H1 (cell line): Measurements from ENCODE around the gene SEMA5B. TPM values are rescaled to one million over a fixed set of nuclear protein-coding genes. Genes with fewer than 3 reads are reported as not detected.

Experiments
- CTCF ChIA-PET: fragments of 300-600 bp; sonication (Branson Sonifier 250); formaldehyde crosslinking; loops from one replicate; lab custom pipeline; 2021; ENCODE audit not compliant: partially characterized antibody; lab: Charles Lee
- POLR2A ChIA-PET: fragments of 300-600 bp; sonication (Branson Sonifier 250); formaldehyde crosslinking; loops from one replicate; lab custom pipeline; 2021; ENCODE audit warnings: inconsistent platforms; ENCODE audit not compliant: partially characterized antibody; lab: Charles Lee
- DNase-seq, 2 experiments: peaks; one replicate each; pipeline versions ENCODE4 v3.0.0 to v3.0.0-alpha.2; 2010 to 2022; ENCODE audit warnings: low spot score in 2 of 2, low read depth in 1 of 2, mixed read lengths in 1 of 2
- FAIRE-seq: peaks from 2 replicates; lab custom pipeline; 2011; peaks lifted over from hg19 to GRCh38; lab: Jason Lieb, UNC
- H2AFZ ChIP-seq: 2 replicates; pipeline ENCODE4 v1.8.1; 2012; ENCODE audit warnings: low read length, inconsistent platforms
- H2AK5ac ChIP-seq: 2 replicates; pipeline ENCODE4 v1.6.1; 2013; ENCODE audit warnings: low read depth, low read length
- H2BK120ac ChIP-seq: replicated peaks from 2 replicates; pipeline ENCODE3; 2013; ENCODE audit warnings: low read depth, low read length, inconsistent platforms
- H2BK12ac ChIP-seq: 2 replicates; pipeline ENCODE4 v1.6.1; 2013; ENCODE audit warnings: low read depth, low read length
- H2BK15ac ChIP-seq: 2 replicates; pipeline ENCODE4 v1.6.1; 2013; ENCODE audit warnings: low read length
- H2BK20ac ChIP-seq: 2 replicates; pipeline ENCODE4 v1.6.1; 2013; ENCODE audit warnings: low read length
- H2BK5ac ChIP-seq: 2 replicates; pipeline ENCODE4 v1.6.1; 2013; ENCODE audit warnings: low read depth, low read length
- H3K14ac ChIP-seq: 2 replicates; pipeline ENCODE4 v1.6.1; 2013; ENCODE audit warnings: inconsistent platforms; ENCODE audit not compliant: insufficient read length
- H3K18ac ChIP-seq: 2 replicates; pipeline ENCODE4 v1.6.1; 2013; ENCODE audit warnings: low read length; ENCODE audit errors: extremely low read depth
- H3K23ac ChIP-seq: 2 replicates; pipeline ENCODE4 v1.6.1; 2013; ENCODE audit warnings: inconsistent platforms; ENCODE audit not compliant: insufficient read length
- H3K23me2 ChIP-seq: 2 replicates; pipeline ENCODE4 v1.6.1; 2013; ENCODE audit warnings: low read depth, low read length
- H3K27ac ChIP-seq: 2 replicates; pipeline ENCODE4 v1.6.1; 2011; ENCODE audit warnings: low read depth, low read length, inconsistent platforms
- H3K27me3 ChIP-seq, 4 experiments: replicated peaks in 1 of 4; 1 replicate in 1 of 4; 2 replicates in 3 of 4; pipeline versions ENCODE4 v1.6.1 to v1.8.1; 2011 to 2013; ENCODE audit warnings: low read length in 3 of 4, mild to moderate bottlenecking in 3 of 4, inconsistent platforms in 2 of 4, mixed read lengths in 2 of 4, moderate library complexity in 1 of 4; ENCODE audit not compliant: control insufficient read depth in 3 of 4, insufficient read depth in 3 of 4; ENCODE audit errors: extremely low read depth in 1 of 4
- H3K36me3 ChIP-seq, 4 experiments: 2 replicates each; pipeline versions ENCODE4 v1.6.1 to v1.8.1; 2011 to 2013; ENCODE audit warnings: mild to moderate bottlenecking in 4 of 4, low read length in 3 of 4, moderate library complexity in 2 of 4, control low read depth in 1 of 4, inconsistent platforms in 1 of 4; ENCODE audit not compliant: insufficient read depth in 4 of 4, control insufficient read depth in 2 of 4
- H3K4ac ChIP-seq: replicated peaks from 2 replicates; pipeline ENCODE3; 2013; ENCODE audit warnings: low read length, low read depth, mixed read lengths, inconsistent platforms; ENCODE audit not compliant: insufficient read length
- H3K4me1 ChIP-seq, 4 experiments: replicated peaks in 1 of 4; 1 replicate in 1 of 4; 2 replicates in 3 of 4; pipeline versions ENCODE4 v1.6.1 to v1.8.1; 2011 to 2013; ENCODE audit warnings: low read length in 3 of 4, inconsistent platforms in 2 of 4, mixed read lengths in 1 of 4; ENCODE audit not compliant: insufficient read depth in 4 of 4, control insufficient read depth in 3 of 4
- H3K4me2 ChIP-seq, 2 experiments: 2 replicates each; pipeline versions ENCODE4 v1.6.1 to v1.8.1; 2011 to 2013; ENCODE audit warnings: low read depth in 2 of 2, low read length in 2 of 2, control low read depth in 1 of 2, inconsistent platforms in 1 of 2, mild to moderate bottlenecking in 1 of 2; ENCODE audit not compliant: insufficient read depth in 1 of 2
- H3K4me3 ChIP-seq, 4 experiments: fragments of 200-600, 300-600 bp in 1 of 4; sonication (generic), shearing (Covaris generic), sonication (Bioruptor Twin) in 1 of 4; 2 replicates each; pipeline versions ENCODE4 v1.5.1 to v1.8.1; 2011 to 2016; ENCODE audit warnings: low read length in 4 of 4, low read depth in 3 of 4, control low read depth in 2 of 4, inconsistent platforms in 2 of 4, mild to moderate bottlenecking in 2 of 4, mixed read lengths in 1 of 4, moderate library complexity in 1 of 4; ENCODE audit not compliant: insufficient read depth in 2 of 4; ENCODE audit errors: extremely low read depth in 1 of 4
- H3K56ac ChIP-seq: replicated peaks from 2 replicates; pipeline ENCODE3; 2013; ENCODE audit warnings: low read depth, mild to moderate bottlenecking, mixed read lengths, low read length, inconsistent platforms; ENCODE audit not compliant: insufficient read length
- H3K79me1 ChIP-seq: 2 replicates; pipeline ENCODE4 v1.6.1; 2013; ENCODE audit warnings: low read depth, low read length, control low read depth
- H3K79me2 ChIP-seq, 2 experiments: 2 replicates each; pipeline versions ENCODE4 v1.6.1 to v1.8.1; 2012 to 2013; ENCODE audit warnings: low read length in 2 of 2, mild to moderate bottlenecking in 2 of 2, inconsistent platforms in 1 of 2; ENCODE audit not compliant: insufficient read depth in 2 of 2, control insufficient read depth in 1 of 2
- H3K9ac ChIP-seq, 4 experiments: replicated peaks in 1 of 4; 1 replicate in 1 of 4; 2 replicates in 3 of 4; pipeline versions ENCODE4 v1.6.1 to v1.8.1; 2011 to 2013; ENCODE audit warnings: low read depth in 3 of 4, low read length in 3 of 4, control low read depth in 2 of 4, mild to moderate bottlenecking in 2 of 4, moderate library complexity in 2 of 4, inconsistent platforms in 1 of 4; ENCODE audit errors: extremely low read depth in 1 of 4
- H3K9me3 ChIP-seq, 2 experiments: 2 replicates each; pipeline versions ENCODE4 v1.6.1 to v1.8.1; 2012 to 2013; ENCODE audit warnings: mild to moderate bottlenecking in 2 of 2, moderate library complexity in 2 of 2, control low read depth in 1 of 2, inconsistent platforms in 1 of 2, low read depth in 1 of 2, low read length in 1 of 2, mixed read lengths in 1 of 2; ENCODE audit not compliant: insufficient read depth in 2 of 2
- H4K20me1 ChIP-seq, 2 experiments: replicated peaks in 1 of 2; 2 replicates each; pipeline versions ENCODE3 to v1.8.1; 2011 to 2013; ENCODE audit warnings: inconsistent platforms in 2 of 2, low read length in 2 of 2, mild to moderate bottlenecking in 1 of 2; ENCODE audit not compliant: insufficient read depth in 2 of 2, control insufficient read depth in 1 of 2
- H4K5ac ChIP-seq: 2 replicates; pipeline ENCODE4 v1.6.1; 2013; ENCODE audit warnings: low read length, low read depth, mixed read lengths, inconsistent platforms; ENCODE audit not compliant: insufficient read length
- H4K8ac ChIP-seq: 2 replicates; pipeline ENCODE4 v1.8.0; 2013; ENCODE audit warnings: mild to moderate bottlenecking, moderate library complexity, low read length, inconsistent platforms; ENCODE audit not compliant: insufficient read depth; ENCODE audit errors: extremely low read depth
- H4K91ac ChIP-seq: replicated peaks from 2 replicates; pipeline ENCODE3; 2013; ENCODE audit warnings: low read length, mixed read lengths, inconsistent platforms; ENCODE audit not compliant: insufficient read length
- CBX5 ChIP-seq: fragments of 300-800, 300-1000 bp; sonication (generic); IDR thresholded peaks from 2 replicates; pipeline ENCODE4 v1.7.1; 2016; ENCODE audit warnings: antibody characterized with exemption, low read length, low read depth
- EP300 ChIP-seq, 2 experiments: IDR thresholded peaks; 1 replicate in 1 of 2; 2 replicates in 1 of 2; pipeline ENCODE4 v1.6.1; 2011 to 2012; ENCODE audit warnings: low read depth in 2 of 2, low read length in 2 of 2, mild to moderate bottlenecking in 2 of 2, borderline replicate concordance in 1 of 2, inconsistent platforms in 1 of 2, moderate library complexity in 1 of 2
- SAP30 ChIP-seq: fragments of 300-600 bp; sonication (generic); IDR thresholded peaks from 2 replicates; pipeline ENCODE4 v1.7.1; 2012; ENCODE audit warnings: low read length, moderate library complexity, mild to moderate bottlenecking, inconsistent platforms; ENCODE audit not compliant: insufficient read depth, insufficient replicate concordance
- TEAD4 ChIP-seq: IDR thresholded peaks from 2 replicates; pipeline ENCODE4 v1.6.1; 2012; ENCODE audit warnings: low read depth, low read length, inconsistent platforms, mixed read lengths
- WGBS, 2 experiments: shearing (Covaris generic) in 1 of 2; methylation state at CpG; one replicate each; pipeline versions ENCODE4 v1.1.6 to v1.1.7; 2013 to 2015; ENCODE audit warnings: low lambda C conversion rate in 2 of 2, mixed read lengths in 2 of 2, inconsistent platforms in 1 of 2, low coverage in 1 of 2, missing lambda C conversion rate in 1 of 2; ENCODE audit not compliant: insufficient replicate concordance in 2 of 2, insufficient coverage in 1 of 2, insufficient read length in 1 of 2; ENCODE audit errors: extremely low coverage in 1 of 2, missing lambda C conversion rate in 1 of 2; 5-methylcytosine and 5-hydroxymethylcytosine counted together
- polyA plus RNA-seq, 7 experiments: library from polyadenylated mRNA; depleted of rRNA in 3 of 7; stranded (reverse) in 5 of 7; unstranded in 2 of 7; fragments of >200 nt in 5 of 7; fragments of 200-250 nt in 2 of 7; gene quantifications; 1 replicate in 5 of 7; 2 replicates in 1 of 7; 4 replicates in 1 of 7; pipeline versions ENCODE4 v1.2.1 to v1.2.3, GENCODE V29; 2011 to 2013; ENCODE audit warnings: missing spikeins in 2 of 7, mixed read lengths in 2 of 7
- total RNA-seq: library from RNA; stranded (reverse); fragmentation: NEBNext Ultra II Directional; extraction: Animal tissue kit (Norgen Biotek cat#: 25700); gene quantifications from 2 replicates; pipeline ENCODE4 v1.2.1, GENCODE V29; 2021

Gene SEMA5B
- total and polyA plus RNA-seq, 2 of the 8 experiments (the other 6 are each of a cell fraction or from before 2014, with no cell fraction given): 13.1 to 22.4 TPM

- H3K4ac ChIP-seq: no peak overlapping the region
- no peak for TF ChIP-seq CBX5
- TF ChIP-seq TEAD4: no peak
- TF ChIP-seq EP300 (IDR thresholded peaks at IDR 0.05; ENCODE audit: borderline replicate concordance in 1 of 2, low read depth in 2 of 2, low read length in 2 of 2): no peak
- no peak for TF ChIP-seq SAP30
- TF ChIP-seq, all 59 proteins: peak for 0
- no peak overlapping the region for H3K18ac ChIP-seq
- no peaks in the 10 kb centered on the region for H3K27me3 ChIP-seq
- H2BK20ac ChIP-seq: no peak overlapping the region
- H2AFZ ChIP-seq: no peak overlapping the region
- no peak overlapping the region for H3K9ac ChIP-seq
- H3K79me2 ChIP-seq: no peaks in the 10 kb centered on the region
- DNase-seq (no peak), FAIRE-seq (no peak)
- H3K14ac ChIP-seq: no peak overlapping the region
- no peak overlapping the region for H2BK5ac ChIP-seq
- no peak overlapping the region for H2BK120ac ChIP-seq
- H2AK5ac ChIP-seq: no peak overlapping the region
- H4K20me1 ChIP-seq: no peaks in the 10 kb centered on the region
- no peak overlapping the region for H2BK12ac ChIP-seq
- H3K9me3 ChIP-seq: no peaks in the 10 kb centered on the region
- H4K5ac ChIP-seq: no peak overlapping the region
- no peak overlapping the region for H3K4me3 ChIP-seq
- H3K4me1 ChIP-seq: no peaks in the 10 kb centered on the region
- ChIA-PET POLR2A (no interaction called here), CTCF (interaction anchor here (0.6 to 1.5 kb wide), 2 partner anchors 12 to 291 kb away, joined by 3 to 8 read pairs; no protein-coding TSS in a partner anchor)
- no peak overlapping the region for H3K27ac ChIP-seq
- no peaks in the 10 kb centered on the region for H3K36me3 ChIP-seq
- H3K4me2 ChIP-seq: no peak overlapping the region
- WGBS, 2 experiments: 92% methylated on average over 13 of the region's 14 CpGs; no CpG with 5 or more reads in 1 of the 2 experiments
- no peak overlapping the region for H3K56ac ChIP-seq
- H3K79me1 ChIP-seq: no peaks in the 10 kb centered on the region; the same call in 1 of the 2 replicates
- no peak overlapping the region for H4K8ac ChIP-seq
- no peak overlapping the region for H3K23ac ChIP-seq
- no peaks in the 10 kb centered on the region for H3K23me2 ChIP-seq
- no peak overlapping the region for H4K91ac ChIP-seq
- H2BK15ac ChIP-seq: no peak overlapping the region
These were observed 97.2 kb downstream of the SEMA5B start for GRCh38 chr3:122930063-122930997.
